Limb (tissue), 2 donors: ENCODE data around the gene SIMC1.
A peak's percentile ranks its signal among the peaks of the same experiment; 100 is the strongest.
"Not testable (repeated sequence)": the region's sequence is repeated elsewhere in the genome, so short reads cannot be mapped to it uniquely, and the experiment has no call there.

Source experiments
- DNase-seq, 2 donors: peaks; one replicate each; pipeline ENCODE4 v3.0.0-alpha.2; 2016; ENCODE audit errors: extremely low spot score in 2 of 2

Gene SIMC1

GRCh38 chr5:176290057-176290840, 52.0 kb downstream of the SIMC1 start:
- not testable (repeated sequence) for DNase-seq

GRCh38 chr5:176305356-176305755, 67.1 kb downstream of the SIMC1 start:
- DNase-seq, result not testable (repeated sequence)

- no peak for DNase-seq
Measured at GRCh38 chr5:176317534-176318374, 79.5 kb downstream of the SIMC1 start.

- DNase-seq, result no peak
Measured at GRCh38 chr5:176319827-176320554, 81.8 kb downstream of the SIMC1 start.

- no peak for DNase-seq
Measured at GRCh38 chr5:176320577-176320976, 82.4 kb downstream of the SIMC1 start.

- no peak for DNase-seq
Measured at GRCh38 chr5:176334031-176334770, 96.0 kb downstream of the SIMC1 start.

- no peak for DNase-seq
Measured at GRCh38 chr5:176337913-176338312, 99.7 kb downstream of the SIMC1 start.

GRCh38 chr5:176339304-176339703, 101.1 kb downstream of the SIMC1 start:
- no peak for DNase-seq

GRCh38 chr5:176341325-176342157, 103.3 kb downstream of the SIMC1 start:
- DNase-seq, result no peak

GRCh38 chr5:176342158-176342483, 103.9 kb downstream of the SIMC1 start:
- DNase-seq, result no peak

- DNase-seq, result no peak
Measured at GRCh38 chr5:176342766-176343458, 104.7 kb downstream of the SIMC1 start.

GRCh38 chr5:176350416-176350815, 112.2 kb downstream of the SIMC1 start:
- DNase-seq, result no peak

- no peak for DNase-seq
Measured at GRCh38 chr5:176352116-176352878, 114.1 kb downstream of the SIMC1 start.

- peak in 1 of 2 donors; percentile 24 for DNase-seq
Measured at GRCh38 chr5:176353533-176353932, 115.3 kb downstream of the SIMC1 start.

- no peak for DNase-seq
Measured at GRCh38 chr5:176355400-176356178, 117.4 kb downstream of the SIMC1 start.

- DNase-seq, result no peak
Measured at GRCh38 chr5:176356179-176356566, 117.9 kb downstream of the SIMC1 start.

GRCh38 chr5:176359658-176360057, 121.4 kb downstream of the SIMC1 start:
- no peak for DNase-seq

GRCh38 chr5:176360894-176361436, 122.7 kb downstream of the SIMC1 start:
- no peak for DNase-seq
